HepG2 (cell line): Measurements from ENCODE around the gene CLEC18B. TPM values are rescaled to one million over a fixed set of nuclear protein-coding genes. Genes with fewer than 3 reads are reported as not detected.

Experiments
- CBX1 ChIP-seq: IDR thresholded peaks from one replicate; pipeline ENCODE4 v1.6.1; 2016; ENCODE audit warnings: antibody characterized with exemption, low read depth
- CBX5 ChIP-seq: sonication (generic); formaldehyde crosslinking; IDR thresholded peaks from 2 replicates; pipeline ENCODE4 v1.4.0; 2020; ENCODE audit warnings: missing genetic modification reagents, borderline replicate concordance
- DPF2 ChIP-seq: sonication (generic); formaldehyde crosslinking; IDR thresholded peaks from 2 replicates; pipeline ENCODE4 v1.4.0; 2020; ENCODE audit warnings: mild to moderate bottlenecking, low read depth, missing genetic modification reagents, borderline replicate concordance
- EP300 ChIP-seq, 3 experiments: sonication (generic) in 1 of 3; formaldehyde crosslinking in 1 of 3; IDR thresholded peaks; 2 replicates each; pipeline versions ENCODE4 v1.5.1 to v1.6.1; 2011 to 2020; ENCODE audit warnings: low read depth in 2 of 3, low read length in 2 of 3, borderline replicate concordance in 1 of 3, improper control_type of control experiment in 1 of 3, mild to moderate bottlenecking in 1 of 3, missing genetic modification reagents in 1 of 3, moderate library complexity in 1 of 3
- FOXP1 ChIP-seq, 2 experiments: fragments of 450-650 bp in 1 of 2; IDR thresholded peaks; 2 replicates each; pipeline ENCODE4 v1.6.1; 2017 to 2018; ENCODE audit warnings: antibody characterized with exemption in 1 of 2
- GATAD2A ChIP-seq: IDR thresholded peaks from 2 replicates; pipeline ENCODE4 v1.6.1; 2016
- ISL2 ChIP-seq: sonication (generic); formaldehyde crosslinking; IDR thresholded peaks from 2 replicates; pipeline ENCODE4 v1.5.0; 2020; ENCODE audit warnings: missing genetic modification reagents
- NCOA2 ChIP-seq: sonication (generic); formaldehyde crosslinking; IDR thresholded peaks from 2 replicates; pipeline ENCODE4 v1.8.0; 2022; ENCODE audit warnings: inconsistent platforms
- PPARG ChIP-seq: conservative IDR thresholded peaks from 2 replicates; pipeline ENCODE4 v1.6.1; 2016; ENCODE audit warnings: missing biosample characterization, missing genetic modification reagents
- THAP11 ChIP-seq: IDR thresholded peaks from 2 replicates; pipeline ENCODE4 v1.6.1; 2016; ENCODE audit warnings: missing biosample characterization, missing genetic modification reagents
- XRCC5 ChIP-seq: fragments of 200-400 bp; formaldehyde crosslinking; optimal IDR thresholded peaks from 2 replicates; pipeline ENCODE3; 2017; ENCODE audit warnings: mild to moderate bottlenecking, low read length
- ZBTB21 ChIP-seq: sonication (generic); formaldehyde crosslinking; IDR thresholded peaks from 2 replicates; pipeline ENCODE4 v1.4.0; 2020; ENCODE audit warnings: missing genetic modification reagents
- ZNF121 ChIP-seq: sonication (generic); formaldehyde crosslinking; IDR thresholded peaks from 2 replicates; pipeline ENCODE4 v1.5.0; 2020; ENCODE audit warnings: mild to moderate bottlenecking, missing genetic modification reagents
- polyA plus RNA-seq, 8 experiments: library from polyadenylated mRNA; depleted of rRNA in 3 of 8; stranded (reverse) in 7 of 8; unstranded in 1 of 8; fragments of >200 nt; fragmentation: Illumina TruSeq in 4 of 8; extraction: Trizol in 4 of 8; gene quantifications; 2 replicates each; pipeline versions ENCODE4 v1.2.1 to v1.2.3, GENCODE V29; 2011 to 2016; ENCODE audit warnings: low read depth in 4 of 8, missing spikeins in 1 of 8, mixed read lengths in 1 of 8; ENCODE audit not compliant: insufficient read depth in 1 of 8
- total RNA-seq, 5 experiments: library from RNA; depleted of rRNA; stranded (reverse); fragments of >200 nt; fragmentation: Illumina TruSeq; extraction: Trizol; gene quantifications; 2 replicates each; pipeline ENCODE4 v1.2.3, GENCODE V29; 2016; ENCODE audit warnings: low read depth in 1 of 5
- TF ChIP-seq, protein P1 (sequence below): IDR thresholded peaks from 2 replicates; pipeline ENCODE4 v1.4.0; 2020; ENCODE audit warnings: mild to moderate bottlenecking, missing genetic modification reagents
- TF ChIP-seq, protein P2 (sequence below): sonication (generic); formaldehyde crosslinking; IDR thresholded peaks from 2 replicates; pipeline ENCODE4 v1.4.0; 2020; ENCODE audit warnings: missing genetic modification reagents
- TF ChIP-seq, protein P3 (sequence below): sonication (generic); formaldehyde crosslinking; IDR thresholded peaks from 2 replicates; pipeline ENCODE4 v1.4.0; 2020; ENCODE audit warnings: missing genetic modification reagents
- TF ChIP-seq, protein P4 (sequence below): sonication (generic); formaldehyde crosslinking; IDR thresholded peaks from 2 replicates; pipeline ENCODE4 v1.4.0; 2020; ENCODE audit warnings: missing genetic modification reagents
- TF ChIP-seq, protein P5 (sequence below): sonication (generic); formaldehyde crosslinking; IDR thresholded peaks from 2 replicates; pipeline ENCODE4 v1.5.0; 2020; ENCODE audit warnings: mild to moderate bottlenecking, missing genetic modification reagents, borderline replicate concordance

CLEC18B gene
- total and polyA plus RNA-seq, 2 of the 13 experiments (the other 11 are each of a cell fraction or from before 2014, with no cell fraction given): 0.31 to 1.1 TPM

DNA sequence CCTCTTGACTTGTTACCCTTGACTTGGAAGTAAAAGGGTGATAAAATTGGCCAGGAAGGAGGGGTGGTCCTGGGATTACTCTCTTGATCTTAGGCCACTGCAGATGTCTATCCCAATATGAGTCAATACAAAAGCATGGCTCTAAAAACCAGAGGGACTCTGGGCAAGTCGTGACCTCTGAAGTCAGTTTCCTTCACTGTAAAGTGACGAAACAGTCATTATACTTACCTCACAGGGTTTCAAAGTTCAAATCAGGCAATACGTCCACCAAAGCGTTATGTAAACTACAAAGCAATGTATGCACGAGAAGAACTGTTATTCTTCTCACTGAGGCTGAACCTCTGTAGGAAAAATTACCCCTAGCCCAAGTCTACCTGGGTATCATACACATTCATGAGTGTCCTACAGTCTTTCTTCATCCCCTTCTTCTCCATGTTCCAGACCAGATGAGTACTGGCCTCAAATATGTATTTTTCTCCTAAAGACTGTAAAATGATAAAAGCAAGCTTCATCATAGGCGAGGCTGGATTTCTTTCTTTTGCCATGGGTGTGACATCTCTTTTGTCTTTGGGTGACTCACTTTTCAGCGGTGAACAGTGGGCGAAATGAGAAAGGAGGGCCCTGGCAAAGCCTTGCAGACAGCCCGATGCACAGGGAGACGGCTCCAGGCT lies 34.5 kb upstream of the CLEC18B start (continued):
- TF ChIP-seq DPF2 (peak; percentile 32; the same call in 1 of the 2 replicates), ZBTB21 (CRISPR knock-in tag) (peak; percentile 95), CBX1 (no peak), ISL2 (peak; percentile 30; the same call in 1 of the 2 replicates), EP300 (IDR thresholded peaks at IDR 0.05; ENCODE audit: low read depth in 2 of 2, low read length in 2 of 2) (peak in 1 of 2 experiments; percentile 45; a peak in 1 of 4 replicates), EP300 (CRISPR knock-in tag; IDR thresholded peaks at IDR 0.05; ENCODE audit: borderline replicate concordance) (no peak; the same call in 1 of the 2 replicates), CBX5 (no peak), PPARG (CRISPR knock-in tag) (peak; percentile 47; the same call in 1 of the 2 replicates), GATAD2A (peak; percentile 91), THAP11 (CRISPR knock-in tag) (peak; percentile 64), XRCC5 (peak; percentile 6), NCOA2 (peak; percentile 50; the same call in 1 of the 2 replicates), ZNF121 (no peak), FOXP1 (IDR thresholded peaks at IDR 0.05) (no peak), FOXP1 (CRISPR knock-in tag; IDR thresholded peaks at IDR 0.05) (peak; percentile 43; the same call in 1 of the 2 replicates)
- TF ChIP-seq, protein P1, sequence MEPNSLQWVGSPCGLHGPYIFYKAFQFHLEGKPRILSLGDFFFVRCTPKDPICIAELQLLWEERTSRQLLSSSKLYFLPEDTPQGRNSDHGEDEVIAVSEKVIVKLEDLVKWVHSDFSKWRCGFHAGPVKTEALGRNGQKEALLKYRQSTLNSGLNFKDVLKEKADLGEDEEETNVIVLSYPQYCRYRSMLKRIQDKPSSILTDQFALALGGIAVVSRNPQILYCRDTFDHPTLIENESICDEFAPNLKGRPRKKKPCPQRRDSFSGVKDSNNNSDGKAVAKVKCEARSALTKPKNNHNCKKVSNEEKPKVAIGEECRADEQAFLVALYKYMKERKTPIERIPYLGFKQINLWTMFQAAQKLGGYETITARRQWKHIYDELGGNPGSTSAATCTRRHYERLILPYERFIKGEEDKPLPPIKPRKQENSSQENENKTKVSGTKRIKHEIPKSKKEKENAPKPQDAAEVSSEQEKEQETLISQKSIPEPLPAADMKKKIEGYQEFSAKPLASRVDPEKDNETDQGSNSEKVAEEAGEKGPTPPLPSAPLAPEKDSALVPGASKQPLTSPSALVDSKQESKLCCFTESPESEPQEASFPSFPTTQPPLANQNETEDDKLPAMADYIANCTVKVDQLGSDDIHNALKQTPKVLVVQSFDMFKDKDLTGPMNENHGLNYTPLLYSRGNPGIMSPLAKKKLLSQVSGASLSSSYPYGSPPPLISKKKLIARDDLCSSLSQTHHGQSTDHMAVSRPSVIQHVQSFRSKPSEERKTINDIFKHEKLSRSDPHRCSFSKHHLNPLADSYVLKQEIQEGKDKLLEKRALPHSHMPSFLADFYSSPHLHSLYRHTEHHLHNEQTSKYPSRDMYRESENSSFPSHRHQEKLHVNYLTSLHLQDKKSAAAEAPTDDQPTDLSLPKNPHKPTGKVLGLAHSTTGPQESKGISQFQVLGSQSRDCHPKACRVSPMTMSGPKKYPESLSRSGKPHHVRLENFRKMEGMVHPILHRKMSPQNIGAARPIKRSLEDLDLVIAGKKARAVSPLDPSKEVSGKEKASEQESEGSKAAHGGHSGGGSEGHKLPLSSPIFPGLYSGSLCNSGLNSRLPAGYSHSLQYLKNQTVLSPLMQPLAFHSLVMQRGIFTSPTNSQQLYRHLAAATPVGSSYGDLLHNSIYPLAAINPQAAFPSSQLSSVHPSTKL (CRISPR knock-in tag): peak; percentile 82
- TF ChIP-seq, protein P2, sequence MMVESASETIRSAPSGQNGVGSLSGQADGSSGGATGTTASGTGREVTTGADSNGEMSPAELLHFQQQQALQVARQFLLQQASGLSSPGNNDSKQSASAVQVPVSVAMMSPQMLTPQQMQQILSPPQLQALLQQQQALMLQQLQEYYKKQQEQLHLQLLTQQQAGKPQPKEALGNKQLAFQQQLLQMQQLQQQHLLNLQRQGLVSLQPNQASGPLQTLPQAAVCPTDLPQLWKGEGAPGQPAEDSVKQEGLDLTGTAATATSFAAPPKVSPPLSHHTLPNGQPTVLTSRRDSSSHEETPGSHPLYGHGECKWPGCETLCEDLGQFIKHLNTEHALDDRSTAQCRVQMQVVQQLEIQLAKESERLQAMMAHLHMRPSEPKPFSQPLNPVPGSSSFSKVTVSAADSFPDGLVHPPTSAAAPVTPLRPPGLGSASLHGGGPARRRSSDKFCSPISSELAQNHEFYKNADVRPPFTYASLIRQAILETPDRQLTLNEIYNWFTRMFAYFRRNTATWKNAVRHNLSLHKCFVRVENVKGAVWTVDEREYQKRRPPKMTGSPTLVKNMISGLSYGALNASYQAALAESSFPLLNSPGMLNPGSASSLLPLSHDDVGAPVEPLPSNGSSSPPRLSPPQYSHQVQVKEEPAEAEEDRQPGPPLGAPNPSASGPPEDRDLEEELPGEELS (CRISPR knock-in tag): 0 out of 2 replicates have a peak, but pooled peaks have one; percentile 35
- TF ChIP-seq, protein P3, sequence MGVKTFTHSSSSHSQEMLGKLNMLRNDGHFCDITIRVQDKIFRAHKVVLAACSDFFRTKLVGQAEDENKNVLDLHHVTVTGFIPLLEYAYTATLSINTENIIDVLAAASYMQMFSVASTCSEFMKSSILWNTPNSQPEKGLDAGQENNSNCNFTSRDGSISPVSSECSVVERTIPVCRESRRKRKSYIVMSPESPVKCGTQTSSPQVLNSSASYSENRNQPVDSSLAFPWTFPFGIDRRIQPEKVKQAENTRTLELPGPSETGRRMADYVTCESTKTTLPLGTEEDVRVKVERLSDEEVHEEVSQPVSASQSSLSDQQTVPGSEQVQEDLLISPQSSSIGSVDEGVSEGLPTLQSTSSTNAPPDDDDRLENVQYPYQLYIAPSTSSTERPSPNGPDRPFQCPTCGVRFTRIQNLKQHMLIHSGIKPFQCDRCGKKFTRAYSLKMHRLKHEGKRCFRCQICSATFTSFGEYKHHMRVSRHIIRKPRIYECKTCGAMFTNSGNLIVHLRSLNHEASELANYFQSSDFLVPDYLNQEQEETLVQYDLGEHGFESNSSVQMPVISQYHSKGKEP: no peak
- TF ChIP-seq, protein P4, sequence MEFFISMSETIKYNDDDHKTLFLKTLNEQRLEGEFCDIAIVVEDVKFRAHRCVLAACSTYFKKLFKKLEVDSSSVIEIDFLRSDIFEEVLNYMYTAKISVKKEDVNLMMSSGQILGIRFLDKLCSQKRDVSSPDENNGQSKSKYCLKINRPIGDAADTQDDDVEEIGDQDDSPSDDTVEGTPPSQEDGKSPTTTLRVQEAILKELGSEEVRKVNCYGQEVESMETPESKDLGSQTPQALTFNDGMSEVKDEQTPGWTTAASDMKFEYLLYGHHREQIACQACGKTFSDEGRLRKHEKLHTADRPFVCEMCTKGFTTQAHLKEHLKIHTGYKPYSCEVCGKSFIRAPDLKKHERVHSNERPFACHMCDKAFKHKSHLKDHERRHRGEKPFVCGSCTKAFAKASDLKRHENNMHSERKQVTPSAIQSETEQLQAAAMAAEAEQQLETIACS: no peak
- TF ChIP-seq, protein P5, sequence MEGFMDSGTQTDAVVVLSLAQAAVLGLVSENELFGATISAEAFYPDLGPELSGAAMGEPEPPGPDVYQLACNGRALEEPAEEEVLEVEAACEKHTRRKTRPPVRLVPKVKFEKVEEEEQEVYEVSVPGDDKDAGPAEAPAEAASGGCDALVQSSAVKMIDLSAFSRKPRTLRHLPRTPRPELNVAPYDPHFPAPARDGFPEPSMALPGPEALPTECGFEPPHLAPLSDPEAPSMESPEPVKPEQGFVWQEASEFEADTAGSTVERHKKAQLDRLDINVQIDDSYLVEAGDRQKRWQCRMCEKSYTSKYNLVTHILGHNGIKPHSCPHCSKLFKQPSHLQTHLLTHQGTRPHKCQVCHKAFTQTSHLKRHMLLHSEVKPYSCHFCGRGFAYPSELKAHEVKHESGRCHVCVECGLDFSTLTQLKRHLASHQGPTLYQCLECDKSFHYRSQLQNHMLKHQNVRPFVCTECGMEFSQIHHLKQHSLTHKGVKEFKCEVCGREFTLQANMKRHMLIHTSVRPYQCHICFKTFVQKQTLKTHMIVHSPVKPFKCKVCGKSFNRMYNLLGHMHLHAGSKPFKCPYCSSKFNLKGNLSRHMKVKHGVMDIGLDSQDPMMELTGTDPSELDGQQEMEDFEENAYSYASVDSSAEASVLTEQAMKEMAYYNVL (CRISPR knock-in tag): peak; percentile 8; the same call in 1 of the 2 replicates
